Stimulated activated naive B cell treated with anti-CD40 and anti-IgM and Interleukin-4, amounts not matched to agents 10 μg/mL and 1 μg/mL and 100 μg/mL, for 72 hours (primary cell): ENCODE measurements around the gene GZF1.

Source experiments
- ATAC-seq, 2 donors: fragments of 150-1000 bp; cut with Tn5 transposase; replicated peaks; 2 replicates each; pipeline ENCODE4 v1.10.0; 2021; ENCODE audit warnings: moderate library complexity in 1 of 2
- DNase-seq: peaks from one replicate; pipeline ENCODE4 v3.0.0; 2021
- H3K27ac Mint-ChIP-seq: one replicate; pipeline ENCODE4 v1.8.0; 2022; ENCODE audit warnings: mild to moderate bottlenecking, mixed read lengths
- H3K27me3 Mint-ChIP-seq, 2 donors: one replicate each; pipeline ENCODE4 v1.8.0; 2022; ENCODE audit warnings: mixed read lengths in 2 of 2
- H3K36me3 Mint-ChIP-seq, 2 donors: one replicate each; pipeline ENCODE4 v1.8.0; 2022; ENCODE audit warnings: mixed read lengths in 2 of 2, mild to moderate bottlenecking in 1 of 2
- H3K4me1 Mint-ChIP-seq, 2 donors: one replicate each; pipeline ENCODE4 v1.8.0; 2022; ENCODE audit warnings: mixed read lengths in 2 of 2, mild to moderate bottlenecking in 1 of 2
- H3K4me3 Mint-ChIP-seq, 2 donors: one replicate each; pipeline ENCODE4 v1.8.0; 2022; ENCODE audit warnings: mild to moderate bottlenecking in 2 of 2, mixed read lengths in 2 of 2, moderate library complexity in 1 of 2
- H3K9me3 Mint-ChIP-seq, 2 donors: one replicate each; pipeline ENCODE4 v1.8.0; 2022; ENCODE audit warnings: mixed read lengths in 2 of 2, mild to moderate bottlenecking in 1 of 2

GZF1 gene

DNA sequence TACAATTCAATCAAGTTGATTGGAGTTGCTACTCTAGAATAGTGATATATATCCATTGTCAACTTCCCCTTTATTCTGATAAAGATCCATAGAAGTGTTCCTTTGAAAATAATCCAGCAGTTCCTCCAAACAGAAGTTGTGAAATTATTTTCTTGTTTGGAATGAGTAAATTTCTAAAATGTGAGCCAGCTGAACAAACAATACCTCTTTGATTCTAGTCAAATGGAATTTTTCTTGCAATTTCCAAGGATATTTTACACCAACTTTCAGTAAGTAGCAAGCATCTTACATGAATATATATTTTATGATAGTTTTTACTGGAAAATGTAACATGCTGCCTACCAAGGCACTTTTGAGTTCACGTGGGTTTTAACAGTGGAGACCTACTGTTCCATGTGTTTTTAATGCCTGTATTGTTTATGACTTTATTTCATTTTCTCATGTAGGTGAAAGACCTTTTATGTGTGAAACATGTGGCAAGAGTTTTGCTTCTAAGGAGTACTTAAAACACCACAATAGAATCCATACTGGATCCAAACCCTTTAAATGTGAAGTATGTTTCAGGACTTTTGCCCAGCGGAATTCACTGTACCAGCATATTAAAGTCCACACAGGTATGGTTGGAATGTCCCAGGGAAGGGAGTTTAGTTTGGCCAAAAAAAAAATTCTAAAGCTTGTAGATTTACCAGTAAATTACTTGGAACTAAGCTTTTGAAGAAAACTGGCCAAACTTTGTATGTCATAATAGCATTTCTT is 6.5 kb downstream of the GZF1 start:
- peaks cover 0 to 2% of the 10 kb centered on the region in 2 donors for H3K9me3 Mint-ChIP-seq
- no peaks in the 10 kb centered on the region for H3K27me3 Mint-ChIP-seq
- no peak overlapping the region for H3K4me3 Mint-ChIP-seq
- no peak overlapping the region for H3K27ac Mint-ChIP-seq
- ATAC-seq (no peak), DNase-seq (no peak)
- H3K36me3 Mint-ChIP-seq = peaks cover 23 to 36% of the 10 kb centered on the region in 2 donors
- H3K4me1 Mint-ChIP-seq = peaks cover 23 to 41% of the 10 kb centered on the region in 2 donors

DNA sequence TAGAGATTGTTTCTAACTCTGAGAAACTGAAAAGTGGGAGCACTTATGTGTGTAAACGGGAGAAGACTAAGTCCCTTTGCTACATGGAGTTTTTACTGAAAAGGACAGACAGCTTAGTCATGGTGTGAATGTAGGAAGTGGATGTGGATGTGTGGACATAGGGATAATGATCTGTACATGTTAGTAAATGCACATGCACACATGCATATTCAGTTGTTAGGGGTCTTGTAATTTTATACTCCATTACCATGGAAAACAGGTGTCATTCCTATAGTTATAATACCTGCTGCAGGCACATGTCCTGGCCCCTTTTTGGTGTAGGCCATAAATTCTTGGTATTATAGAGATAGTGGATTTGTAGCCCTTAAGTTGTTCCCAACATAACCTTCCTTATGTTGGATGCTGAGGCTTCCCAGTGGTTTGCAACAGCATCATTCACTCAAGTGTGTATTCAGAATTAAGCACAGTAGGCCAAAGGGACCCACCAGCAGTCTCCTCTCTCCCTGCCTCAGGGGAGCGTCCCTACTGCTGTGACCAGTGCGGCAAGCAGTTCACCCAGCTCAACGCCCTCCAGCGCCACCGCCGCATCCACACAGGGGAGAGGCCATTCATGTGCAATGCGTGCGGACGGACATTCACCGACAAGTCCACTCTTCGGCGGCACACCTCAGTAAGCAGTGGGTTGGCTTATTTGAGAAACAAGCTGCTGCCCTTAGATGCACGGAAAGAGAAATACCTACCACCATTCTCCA is 7.3 kb downstream of the GZF1 start:
- Mint-ChIP-seq H3K27me3 (no peaks in the 10 kb centered on the region), H3K9me3 (peaks cover 0 to 2% of the 10 kb centered on the region in 2 donors), H3K36me3 (peaks cover 27 to 41% of the 10 kb centered on the region in 2 donors), H3K27ac (peak overlapping the region; percentile 47), H3K4me3 (no peak overlapping the region), H3K4me1 (peaks cover 22 to 38% of the 10 kb centered on the region in 2 donors)
- no peak for DNase-seq
- ATAC-seq = no peak

GRCh38 chr20:23370274-23370673 is 8.3 kb downstream of the GZF1 start:
- DNase-seq = no peak
- Mint-ChIP-seq H3K27ac (no peak overlapping the region), H3K9me3 (no peaks in the 10 kb centered on the region), H3K36me3 (peaks cover 18 to 36% of the 10 kb centered on the region in 2 donors), H3K4me1 (peaks cover 15 to 28% of the 10 kb centered on the region in 2 donors), H3K27me3 (no peaks in the 10 kb centered on the region), H3K4me3 (no peak overlapping the region)
- ATAC-seq = no peak

DNA sequence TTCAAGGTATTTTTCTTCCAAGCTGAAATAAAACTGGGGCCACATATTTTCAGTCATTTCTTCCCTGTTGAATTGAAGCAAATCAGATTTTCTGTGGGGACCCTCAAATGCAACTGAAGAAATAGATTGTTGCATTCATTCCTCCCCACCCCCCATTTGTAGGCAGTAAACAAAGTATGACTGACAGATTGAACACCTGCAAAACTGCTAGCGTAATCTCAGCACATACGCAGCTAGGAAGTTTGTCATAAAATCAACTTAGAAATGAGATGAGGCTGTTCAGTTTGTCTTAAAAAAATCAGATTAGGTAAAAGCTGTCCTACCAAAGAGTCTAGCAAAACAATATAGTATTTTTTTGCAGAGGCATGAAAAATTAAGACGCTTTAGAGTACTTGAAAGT is 8.9 kb downstream of the GZF1 start:
- Mint-ChIP-seq H3K4me1 (peaks cover 13 to 24% of the 10 kb centered on the region in 2 donors), H3K36me3 (peaks cover 21 to 40% of the 10 kb centered on the region in 2 donors)
- DNase-seq = no peak

GRCh38 chr20:23371496-23371895 is 9.5 kb downstream of the GZF1 start:
- no peak for DNase-seq
- Mint-ChIP-seq H3K36me3 (peaks cover 23 to 43% of the 10 kb centered on the region in 2 donors), H3K27ac (no peak overlapping the region), H3K27me3 (no peaks in the 10 kb centered on the region), H3K4me3 (no peak overlapping the region), H3K9me3 (no peaks in the 10 kb centered on the region), H3K4me1 (peaks cover 10 to 18% of the 10 kb centered on the region in 2 donors)
- ATAC-seq = peak in 1 of 2 donors; percentile 44

More for the DNA sequence above, 8.9 kb downstream of the GZF1 start:
- ATAC-seq = no peak
- Mint-ChIP-seq H3K27me3 (no peaks in the 10 kb centered on the region), H3K27ac (no peak overlapping the region), H3K4me3 (no peak overlapping the region), H3K9me3 (no peaks in the 10 kb centered on the region)

DNA sequence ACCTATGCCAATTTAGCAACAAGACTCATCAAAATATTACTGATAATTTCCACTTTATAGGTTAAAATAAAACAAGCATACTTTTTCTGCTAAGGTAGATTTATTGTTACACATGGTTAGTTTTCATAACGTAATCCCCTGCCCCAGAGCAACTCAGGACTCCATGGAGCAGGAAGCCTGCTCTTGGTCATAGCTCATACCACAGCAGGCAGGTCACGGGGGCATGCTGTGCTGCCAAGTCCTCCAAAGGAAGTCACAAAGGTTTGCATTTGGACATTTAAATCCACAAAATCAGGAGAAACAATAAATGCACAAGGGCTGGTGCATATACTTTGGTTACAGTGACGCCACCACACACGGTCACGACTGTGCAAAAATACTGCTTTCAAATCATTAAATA is 12.5 kb downstream of the GZF1 start:
- H3K4me1 Mint-ChIP-seq = peaks cover 1 to 7% of the 10 kb centered on the region in 2 donors
- DNase-seq (no peak), ATAC-seq (no peak)
- H3K4me3 Mint-ChIP-seq = no peak overlapping the region
- no peaks in the 10 kb centered on the region for H3K27me3 Mint-ChIP-seq
- H3K9me3 Mint-ChIP-seq = no peaks in the 10 kb centered on the region
- H3K27ac Mint-ChIP-seq = no peak overlapping the region
- peaks cover 31 to 50% of the 10 kb centered on the region in 2 donors for H3K36me3 Mint-ChIP-seq

GRCh38 chr20:23375827-23376226 is 13.8 kb downstream of the GZF1 start:
- H3K4me3 Mint-ChIP-seq = no peak overlapping the region
- no peak for ATAC-seq
- H3K27ac Mint-ChIP-seq = no peak overlapping the region
- no peak for DNase-seq
- no peaks in the 10 kb centered on the region for H3K9me3 Mint-ChIP-seq
- peaks cover 25 to 42% of the 10 kb centered on the region in 2 donors for H3K36me3 Mint-ChIP-seq
- peaks cover 0 to 7% of the 10 kb centered on the region in 2 donors for H3K4me1 Mint-ChIP-seq
- no peaks in the 10 kb centered on the region for H3K27me3 Mint-ChIP-seq

DNA sequence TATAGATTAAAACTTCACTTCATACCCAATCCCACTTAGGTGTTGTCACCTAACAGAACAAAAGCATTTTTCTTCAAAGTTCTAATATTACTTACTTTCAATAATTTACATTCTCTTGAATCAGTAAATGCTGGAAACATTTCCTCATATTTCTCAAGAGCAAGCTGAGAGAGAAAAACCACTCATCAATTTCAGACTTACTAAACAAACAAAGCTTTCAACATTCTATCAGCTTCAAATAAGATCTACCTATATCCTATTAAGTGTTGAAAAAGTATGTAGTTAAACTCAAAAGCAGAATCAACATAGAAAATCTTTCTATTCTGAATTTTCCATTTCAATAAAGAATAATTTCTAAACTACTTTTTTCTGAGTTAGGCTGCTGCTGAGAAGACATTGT is 17.8 kb downstream of the GZF1 start:
- ATAC-seq (no peak), DNase-seq (no peak)
- Mint-ChIP-seq H3K4me3 (no peak overlapping the region), H3K36me3 (peaks cover 42 to 63% of the 10 kb centered on the region in 2 donors), H3K9me3 (peaks cover 5 to 10% of the 10 kb centered on the region in 2 donors), H3K27me3 (no peaks in the 10 kb centered on the region), H3K4me1 (no peaks in the 10 kb centered on the region), H3K27ac (no peak overlapping the region)

DNA sequence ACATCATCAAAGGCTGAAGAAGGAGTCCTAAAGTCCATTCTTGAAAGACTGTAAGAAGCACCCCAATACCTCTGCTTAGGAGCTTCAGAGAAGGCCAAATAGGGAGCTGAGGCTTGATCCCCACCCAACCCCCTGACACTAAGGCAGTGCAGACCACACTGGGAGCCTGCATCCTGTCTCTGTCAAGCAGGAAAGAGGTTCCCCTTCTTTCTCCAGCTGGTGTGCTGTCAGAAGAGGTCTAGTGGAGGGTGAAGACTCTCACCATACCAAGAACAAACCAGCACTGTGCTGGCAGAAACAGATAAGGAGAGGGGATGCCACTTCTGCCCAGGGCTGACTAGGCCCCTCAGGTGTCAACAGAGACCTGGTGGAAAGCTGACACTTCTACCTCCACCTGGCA is 19.9 kb downstream of the GZF1 start:
- H3K4me1 Mint-ChIP-seq = peaks cover 0 to 2% of the 10 kb centered on the region in 2 donors
- DNase-seq (no peak), ATAC-seq (no peak)
- peaks cover 5 to 10% of the 10 kb centered on the region in 2 donors for H3K9me3 Mint-ChIP-seq
- no peak overlapping the region for H3K27ac Mint-ChIP-seq
- peaks cover 45 to 64% of the 10 kb centered on the region in 2 donors for H3K36me3 Mint-ChIP-seq
- no peaks in the 10 kb centered on the region for H3K27me3 Mint-ChIP-seq
- H3K4me3 Mint-ChIP-seq = no peak overlapping the region

DNA sequence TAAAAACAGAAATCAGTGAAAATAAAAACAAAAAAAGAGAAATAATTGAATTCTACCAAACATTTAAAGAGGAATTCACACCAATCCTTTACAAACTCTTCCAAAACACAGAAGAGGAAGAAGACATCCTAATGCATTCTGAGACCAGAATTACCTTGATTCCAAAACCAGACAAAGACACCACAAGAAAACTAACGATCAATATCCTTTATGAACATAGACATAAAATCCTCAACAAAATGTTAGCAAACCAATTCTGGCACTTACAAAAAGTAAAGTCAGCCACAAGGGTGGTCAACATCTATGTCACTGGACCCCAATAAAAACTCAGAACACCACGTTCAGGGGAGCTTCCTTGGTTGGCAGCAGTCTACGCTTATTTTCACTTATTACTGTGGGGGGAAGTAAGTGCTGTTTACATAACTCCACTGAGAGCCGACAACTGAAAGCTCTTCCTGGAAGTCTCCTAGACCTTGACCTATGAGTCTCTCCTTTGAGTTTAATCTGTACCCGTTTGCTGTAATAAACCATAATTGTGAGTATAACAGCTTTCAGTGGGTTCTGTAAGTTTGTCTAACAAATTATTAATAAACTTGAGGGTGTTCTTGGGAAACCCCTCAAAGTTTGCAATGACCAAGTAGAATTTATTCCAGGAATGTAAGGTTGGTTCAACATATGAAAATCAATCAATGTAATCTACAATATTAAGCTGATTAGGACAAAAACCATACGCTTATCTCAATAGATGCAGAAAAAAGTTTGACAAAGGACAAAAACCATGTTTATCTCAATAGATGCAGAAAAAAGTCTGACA is 24.5 kb downstream of the GZF1 start:
- peaks cover 56 to 75% of the 10 kb centered on the region in 2 donors for H3K36me3 Mint-ChIP-seq
- peaks cover 0 to 4% of the 10 kb centered on the region in 2 donors for H3K4me1 Mint-ChIP-seq
- no peaks in the 10 kb centered on the region for H3K27me3 Mint-ChIP-seq

DNA sequence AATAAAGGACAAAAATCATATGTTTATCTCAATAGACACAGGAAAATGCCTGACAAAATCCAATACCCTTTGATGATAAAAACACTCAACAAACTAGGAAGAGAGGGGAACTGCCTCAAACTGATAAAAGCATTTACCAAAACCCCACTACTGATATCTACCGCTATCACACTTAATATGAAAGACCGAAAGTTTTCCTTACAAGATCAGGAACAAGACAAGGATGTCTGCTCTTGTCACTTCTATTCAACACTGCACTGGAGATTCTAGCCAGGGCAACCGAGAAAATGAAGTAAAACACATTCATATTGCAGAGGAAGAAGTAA is 25.1 kb downstream of the GZF1 start:
- Mint-ChIP-seq H3K9me3 (peaks cover 5 to 10% of the 10 kb centered on the region in 2 donors), H3K27ac (no peak overlapping the region), H3K36me3 (peaks cover 51 to 74% of the 10 kb centered on the region in 2 donors), H3K27me3 (no peaks in the 10 kb centered on the region), H3K4me3 (no peak overlapping the region), H3K4me1 (peaks cover 0 to 4% of the 10 kb centered on the region in 2 donors)
- ATAC-seq = no peak
- no peak for DNase-seq

More for the DNA sequence above, 24.5 kb downstream of the GZF1 start:
- H3K27ac Mint-ChIP-seq = no peak overlapping the region
- no peak overlapping the region for H3K4me3 Mint-ChIP-seq
- H3K9me3 Mint-ChIP-seq = peaks cover 5 to 10% of the 10 kb centered on the region in 2 donors
- DNase-seq (no peak), ATAC-seq (no peak)

DNA sequence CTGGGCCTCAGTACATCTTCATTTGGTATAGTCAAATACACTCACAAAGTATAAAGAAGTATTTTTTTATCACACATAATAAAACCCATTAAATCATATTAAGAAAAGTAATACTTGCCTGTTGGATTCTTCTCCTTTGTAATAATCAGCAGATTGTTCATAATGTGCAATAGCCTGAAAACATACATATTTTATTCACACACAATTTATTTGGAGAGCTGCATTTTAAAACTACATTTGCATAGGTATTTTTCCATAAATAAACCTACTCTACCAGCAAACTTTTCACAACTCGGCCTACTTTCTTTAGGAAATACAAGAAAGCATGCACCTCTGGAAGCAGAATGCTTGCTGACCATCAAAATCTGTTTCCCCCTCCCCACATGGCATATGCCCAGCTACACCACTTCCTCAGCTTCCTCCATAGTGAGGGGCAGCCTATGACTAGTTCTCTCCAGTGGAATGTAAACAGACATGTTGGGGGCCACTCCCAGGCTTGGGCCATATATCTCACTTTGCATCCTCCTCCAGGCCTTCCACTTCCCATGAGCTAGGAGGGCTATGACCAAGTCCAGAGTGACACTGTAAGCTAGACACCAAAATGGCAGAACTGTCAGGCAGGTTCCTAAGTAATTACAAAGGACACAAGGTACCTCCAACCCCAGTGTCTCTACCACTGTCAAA is 28.3 kb downstream of the GZF1 start:
- no peak for ATAC-seq

DNA sequence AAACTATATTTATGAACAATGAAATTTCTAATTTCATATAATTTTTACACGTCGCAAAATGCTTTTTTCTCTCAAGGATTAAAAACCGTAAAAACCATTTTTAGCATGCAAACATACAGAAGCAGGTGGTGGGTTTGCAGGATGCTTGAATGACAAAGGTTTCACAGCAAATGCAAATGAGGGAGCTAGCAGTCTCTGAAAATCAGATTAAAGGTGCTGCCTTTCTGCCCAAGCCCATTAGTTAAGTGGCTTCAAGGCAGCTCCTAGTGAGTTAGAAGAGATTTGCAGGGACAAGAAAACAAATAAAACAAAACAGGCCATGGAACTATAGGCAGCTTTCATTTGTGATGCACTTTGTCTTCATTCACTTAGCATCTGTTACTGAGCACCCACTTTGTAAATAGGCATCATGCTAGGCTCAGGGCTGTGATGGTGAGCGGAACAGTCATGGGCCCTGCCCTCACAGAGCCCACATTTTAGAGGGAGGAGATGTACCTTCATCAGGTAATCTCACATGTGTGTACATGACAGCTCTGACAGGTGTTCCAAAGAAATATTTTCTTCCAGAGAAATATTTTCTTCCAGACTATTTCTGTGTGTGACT is 29.8 kb downstream of the GZF1 start:
- Mint-ChIP-seq H3K27me3 (no peaks in the 10 kb centered on the region), H3K36me3 (peaks cover 30 to 54% of the 10 kb centered on the region in 2 donors), H3K27ac (no peak overlapping the region), H3K9me3 (no peaks in the 10 kb centered on the region), H3K4me1 (peaks cover 5% of the 10 kb centered on the region in 2 donors), H3K4me3 (no peak overlapping the region)
- ATAC-seq (no peak), DNase-seq (no peak)

More for the DNA sequence above, 28.3 kb downstream of the GZF1 start:
- Mint-ChIP-seq H3K9me3 (no peaks in the 10 kb centered on the region), H3K4me1 (peaks cover 5 to 6% of the 10 kb centered on the region in 2 donors), H3K27ac (no peak overlapping the region), H3K36me3 (peaks cover 40 to 67% of the 10 kb centered on the region in 2 donors), H3K4me3 (no peak overlapping the region), H3K27me3 (no peaks in the 10 kb centered on the region)
- DNase-seq = no peak
